Osteocyte (in vitro differentiated cells): ENCODE measurements around the gene NETO2. TPM values are rescaled to one million over a fixed set of nuclear protein-coding genes. Genes with fewer than 3 reads are reported as not detected.

Source experiments
- DNase-seq: peaks from one replicate; pipeline ENCODE4 v3.0.0; 2021; ENCODE audit warnings: mixed read lengths; ENCODE audit not compliant: unreplicated experiment; ENCODE audit errors: extremely low spot score
- H3K27ac Mint-ChIP-seq: one replicate; pipeline ENCODE4 v1.8.0; 2021; ENCODE audit warnings: mild to moderate bottlenecking, mixed read lengths; ENCODE audit not compliant: unreplicated experiment
- H3K27me3 Mint-ChIP-seq: one replicate; pipeline ENCODE4 v1.8.0; 2021; ENCODE audit warnings: mixed read lengths; ENCODE audit not compliant: unreplicated experiment
- H3K36me3 Mint-ChIP-seq: one replicate; pipeline ENCODE4 v1.8.0; 2021; ENCODE audit warnings: mixed read lengths; ENCODE audit not compliant: unreplicated experiment
- H3K4me1 Mint-ChIP-seq: one replicate; pipeline ENCODE4 v1.8.0; 2021; ENCODE audit warnings: mixed read lengths; ENCODE audit not compliant: unreplicated experiment
- H3K4me3 Mint-ChIP-seq: one replicate; pipeline ENCODE4 v1.8.0; 2021; ENCODE audit warnings: mild to moderate bottlenecking, moderate library complexity, mixed read lengths; ENCODE audit not compliant: unreplicated experiment
- H3K9me3 Mint-ChIP-seq: one replicate; pipeline ENCODE4 v1.8.0; 2021; ENCODE audit warnings: mixed read lengths; ENCODE audit not compliant: unreplicated experiment
- CTCF ChIP-seq: fragments of 200-600 bp; sonication (generic); IDR thresholded peaks from 2 replicates; pipeline ENCODE4 v1.5.0; 2021; ENCODE audit warnings: antibody characterized with exemption, mild to moderate bottlenecking, moderate library complexity
- total RNA-seq: library from RNA; stranded (reverse); gene quantifications from 2 replicates; pipeline ENCODE4 v1.2.1, GENCODE V29; 2021

The NETO2 gene
- total RNA-seq, 1 donor from 2014 or later: 16.7 TPM

- Mint-ChIP-seq H3K27ac (no peak overlapping the region), H3K27me3 (peaks cover 2% of the 10 kb centered on the region), H3K4me3 (no peak overlapping the region), H3K4me1 (no peaks in the 10 kb centered on the region), H3K9me3 (no peaks in the 10 kb centered on the region), H3K36me3 (peaks cover 6% of the 10 kb centered on the region)
- TF ChIP-seq CTCF: no peak
- no peak for DNase-seq
Measured at GRCh38 chr16:47082099-47082865, 61.5 kb downstream of the NETO2 start.

GRCh38 chr16:47081115-47081514, 62.6 kb downstream of the NETO2 start:
- TF ChIP-seq CTCF: no peak
- no peak overlapping the region for H3K4me3 Mint-ChIP-seq
- H3K4me1 Mint-ChIP-seq: no peaks in the 10 kb centered on the region
- H3K27ac Mint-ChIP-seq: no peak overlapping the region
- peaks cover 6% of the 10 kb centered on the region for H3K36me3 Mint-ChIP-seq
- no peak for DNase-seq
- H3K27me3 Mint-ChIP-seq: peaks cover 2% of the 10 kb centered on the region
- H3K9me3 Mint-ChIP-seq: no peaks in the 10 kb centered on the region

GRCh38 chr16:47079860-47080259, 63.9 kb downstream of the NETO2 start:
- H3K9me3 Mint-ChIP-seq: no peaks in the 10 kb centered on the region
- no peaks in the 10 kb centered on the region for H3K4me1 Mint-ChIP-seq
- peaks cover 6% of the 10 kb centered on the region for H3K36me3 Mint-ChIP-seq
- DNase-seq: no peak
- no peak overlapping the region for H3K27ac Mint-ChIP-seq
- no peak for TF ChIP-seq CTCF
- peaks cover 2% of the 10 kb centered on the region for H3K27me3 Mint-ChIP-seq
- no peak overlapping the region for H3K4me3 Mint-ChIP-seq

- H3K36me3 Mint-ChIP-seq: no peaks in the 10 kb centered on the region
- H3K4me3 Mint-ChIP-seq: no peak overlapping the region
- no peak overlapping the region for H3K27ac Mint-ChIP-seq
- H3K4me1 Mint-ChIP-seq: no peaks in the 10 kb centered on the region
- DNase-seq: peak; percentile 46
- no peak for TF ChIP-seq CTCF
- peaks cover 6% of the 10 kb centered on the region for H3K9me3 Mint-ChIP-seq
- H3K27me3 Mint-ChIP-seq: peaks cover 18% of the 10 kb centered on the region
Measured at GRCh38 chr16:47073223-47074155, 70.3 kb downstream of the NETO2 start.

- Mint-ChIP-seq H3K9me3 (peaks cover 6% of the 10 kb centered on the region), H3K4me1 (no peaks in the 10 kb centered on the region), H3K4me3 (no peak overlapping the region), H3K27ac (no peak overlapping the region), H3K27me3 (peaks cover 22% of the 10 kb centered on the region), H3K36me3 (no peaks in the 10 kb centered on the region)
- no peak for TF ChIP-seq CTCF
- no peak for DNase-seq
Measured at GRCh38 chr16:47072158-47072557, 71.6 kb downstream of the NETO2 start.
